Activated naive CD4-positive, alpha-beta T cell treated with Interleukin-2 at 50 U/mL for 16 hours (primary cell): ENCODE measurements around the gene PIP5KL1.
"Not testable (repeated sequence)": the region's sequence is repeated elsewhere in the genome, so short reads cannot be mapped to it uniquely, and the experiment has no call there.

Experiments used
- DNase-seq: peaks from one replicate; pipeline ENCODE4 v3.0.0-alpha.2; 2020

PIP5KL1 gene

GRCh38 chr9:127885508-127886281 lies 44.9 kb downstream of the PIP5KL1 start:
- DNase-seq = no peak

GRCh38 chr9:127884976-127885490 lies 45.5 kb downstream of the PIP5KL1 start:
- DNase-seq = no peak

- DNase-seq = no peak
These were observed 46.1 kb downstream of the PIP5KL1 start for GRCh38 chr9:127884427-127884911.

GRCh38 chr9:127883959-127884358 lies 46.6 kb downstream of the PIP5KL1 start:
- DNase-seq = no peak

- not testable (repeated sequence) for DNase-seq
These were observed 48.9 kb downstream of the PIP5KL1 start for GRCh38 chr9:127881715-127882114.

- no peak for DNase-seq
These were observed 50.4 kb downstream of the PIP5KL1 start for GRCh38 chr9:127880143-127880542.

- no peak for DNase-seq
These were observed 51.8 kb downstream of the PIP5KL1 start for GRCh38 chr9:127878652-127879390.

- DNase-seq = no peak
These were observed 52.5 kb downstream of the PIP5KL1 start for GRCh38 chr9:127878001-127878651.

- DNase-seq = no peak
These were observed 53.0 kb downstream of the PIP5KL1 start, which contains the start of gene AK1 for GRCh38 chr9:127877566-127877998. AK1 (minus strand) TSS chr9:127877675; CDS start chr9:127874617, 3,058 bp downstream.

GRCh38 chr9:127876764-127877562 lies 53.6 kb downstream of the PIP5KL1 start:
- no peak for DNase-seq

- DNase-seq = no peak
These were observed 54.4 kb downstream of the PIP5KL1 start for GRCh38 chr9:127876026-127876763.

- no peak for DNase-seq
These were observed 55.1 kb downstream of the PIP5KL1 start for GRCh38 chr9:127875306-127875966.

GRCh38 chr9:127874301-127875221 lies 56.0 kb downstream of the PIP5KL1 start:
- DNase-seq = no peak

- no peak for DNase-seq
These were observed 56.7 kb downstream of the PIP5KL1 start for GRCh38 chr9:127873886-127874285.

- no peak for DNase-seq
These were observed 57.3 kb downstream of the PIP5KL1 start for GRCh38 chr9:127873223-127873691.

- no peak for DNase-seq
These were observed 58.0 kb downstream of the PIP5KL1 start for GRCh38 chr9:127872369-127873222.

- DNase-seq = no peak
These were observed 59.0 kb downstream of the PIP5KL1 start for GRCh38 chr9:127871531-127871930.

GRCh38 chr9:127870887-127871286 lies 59.7 kb downstream of the PIP5KL1 start:
- no peak for DNase-seq
